GM18517 (cell line): ENCODE measurements around the gene RBBP5.
A peak's percentile ranks its signal among the peaks of the same experiment; 100 is the strongest.
"Not testable (repeated sequence)": the region's sequence is repeated elsewhere in the genome, so short reads cannot be mapped to it uniquely, and the experiment has no call there.

ENCODE experiments used
- ATAC-seq: cut with Tn5 transposase; IDR thresholded peaks from one replicate; pipeline ENCODE4 v1.9.1; 2021; ENCODE audit warnings: mild to moderate bottlenecking, moderate library complexity; ENCODE audit not compliant: unreplicated experiment

The RBBP5 gene, protein sequence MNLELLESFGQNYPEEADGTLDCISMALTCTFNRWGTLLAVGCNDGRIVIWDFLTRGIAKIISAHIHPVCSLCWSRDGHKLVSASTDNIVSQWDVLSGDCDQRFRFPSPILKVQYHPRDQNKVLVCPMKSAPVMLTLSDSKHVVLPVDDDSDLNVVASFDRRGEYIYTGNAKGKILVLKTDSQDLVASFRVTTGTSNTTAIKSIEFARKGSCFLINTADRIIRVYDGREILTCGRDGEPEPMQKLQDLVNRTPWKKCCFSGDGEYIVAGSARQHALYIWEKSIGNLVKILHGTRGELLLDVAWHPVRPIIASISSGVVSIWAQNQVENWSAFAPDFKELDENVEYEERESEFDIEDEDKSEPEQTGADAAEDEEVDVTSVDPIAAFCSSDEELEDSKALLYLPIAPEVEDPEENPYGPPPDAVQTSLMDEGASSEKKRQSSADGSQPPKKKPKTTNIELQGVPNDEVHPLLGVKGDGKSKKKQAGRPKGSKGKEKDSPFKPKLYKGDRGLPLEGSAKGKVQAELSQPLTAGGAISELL

DNA sequence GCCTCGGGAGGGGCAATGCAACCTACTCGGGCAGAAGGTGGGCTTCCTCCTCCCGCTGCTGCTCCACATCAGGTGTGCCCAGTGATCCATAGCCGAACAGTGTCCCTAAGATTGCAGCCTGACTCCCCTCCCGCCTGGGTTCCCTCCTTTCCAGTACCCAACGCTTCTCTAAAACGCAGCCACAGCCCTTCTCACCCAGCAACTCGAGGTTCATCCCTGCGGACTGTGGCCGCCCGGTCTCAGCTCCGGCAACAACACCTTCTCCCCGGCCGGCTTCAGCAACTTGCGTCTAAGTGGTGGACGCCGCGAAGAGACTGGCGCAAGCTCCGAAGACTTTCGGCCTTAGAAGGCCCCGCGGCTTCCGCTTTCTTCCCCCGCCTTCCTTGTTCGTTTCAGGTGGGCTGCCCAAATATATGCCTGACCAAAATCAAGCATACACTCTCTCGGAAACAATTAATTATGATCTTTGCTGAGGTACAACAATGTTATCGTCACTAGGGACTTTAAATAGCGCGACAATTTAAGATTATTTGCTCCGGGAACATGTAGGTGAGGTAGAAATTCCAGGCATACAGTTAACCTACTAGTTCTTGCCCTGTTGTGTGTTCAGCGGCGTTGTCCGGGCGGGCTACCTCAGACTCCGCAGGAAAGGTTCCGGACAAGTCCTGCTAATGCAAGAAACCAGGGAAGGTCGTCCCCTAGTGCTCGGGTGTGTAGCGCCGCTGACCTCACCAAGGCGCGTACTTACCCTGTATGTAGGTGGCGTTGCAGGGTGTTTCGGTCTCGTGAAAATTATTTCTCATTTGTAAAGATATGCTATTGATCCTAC is at the start of gene RBBP5:
Gene RBBP5 (minus strand): TSS at position 319 of the 829 bp plus-strand sequence. CDS start 105 bp downstream, at position 214.
- peak; percentile 92 for ATAC-seq

DNA sequence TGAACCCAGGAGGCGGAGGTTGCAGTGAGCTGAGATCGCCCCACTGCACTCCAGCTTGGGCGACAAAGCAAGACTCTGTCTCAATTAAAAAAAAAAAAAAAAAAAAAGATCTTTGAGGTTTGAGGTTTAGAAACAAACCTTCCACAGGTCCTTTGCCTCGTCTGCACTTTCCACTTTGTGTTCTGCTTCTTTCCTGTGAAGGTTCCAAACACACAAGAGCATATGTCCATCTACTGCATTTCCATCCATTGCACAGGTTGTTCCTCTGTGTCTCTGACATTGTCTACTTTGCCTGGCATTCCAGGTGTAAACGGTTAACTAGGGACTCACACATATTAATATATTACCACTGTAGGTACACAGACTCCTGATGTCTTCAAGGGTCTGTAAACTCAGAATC is 49.6 kb upstream of the RBBP5 start:
- no peak for ATAC-seq

GRCh38 chr1:205170532-205171269 is 48.9 kb upstream of the RBBP5 start:
- ATAC-seq: no peak

GRCh38 chr1:205169248-205169647 is 47.5 kb upstream of the RBBP5 start:
- ATAC-seq: no peak

DNA sequence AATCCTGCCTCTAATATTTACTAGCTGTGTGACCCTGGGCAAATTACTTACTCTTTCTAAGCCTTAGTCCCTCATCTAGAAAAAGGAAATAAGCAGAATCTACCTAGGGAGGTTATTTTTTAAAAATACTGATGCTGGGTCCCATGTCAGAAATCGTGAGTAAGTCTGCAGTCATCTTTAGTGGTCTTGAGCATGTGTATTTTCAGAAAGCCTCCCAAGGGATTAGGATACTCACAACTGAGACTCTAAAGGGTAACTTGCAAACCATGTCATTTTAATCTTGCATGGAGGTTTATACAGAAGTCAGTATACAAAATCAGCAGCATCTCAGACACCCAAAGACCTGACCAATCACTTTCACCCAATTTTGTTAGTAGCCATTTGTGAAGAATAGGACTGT is 46.5 kb upstream of the RBBP5 start:
- no peak for ATAC-seq

- no peak for ATAC-seq
These were observed 40.5 kb upstream of the RBBP5 start for GRCh38 chr1:205162301-205162700.

GRCh38 chr1:205161076-205161475 is 39.3 kb upstream of the RBBP5 start:
- ATAC-seq: no peak

- ATAC-seq: no peak
These were observed 36.4 kb upstream of the RBBP5 start for GRCh38 chr1:205158048-205158616.

GRCh38 chr1:205155665-205156377 is 34.0 kb upstream of the RBBP5 start:
- ATAC-seq: not testable (repeated sequence)

- ATAC-seq: no peak
These were observed 30.7 kb upstream of the RBBP5 start for GRCh38 chr1:205152505-205152904.

DNA sequence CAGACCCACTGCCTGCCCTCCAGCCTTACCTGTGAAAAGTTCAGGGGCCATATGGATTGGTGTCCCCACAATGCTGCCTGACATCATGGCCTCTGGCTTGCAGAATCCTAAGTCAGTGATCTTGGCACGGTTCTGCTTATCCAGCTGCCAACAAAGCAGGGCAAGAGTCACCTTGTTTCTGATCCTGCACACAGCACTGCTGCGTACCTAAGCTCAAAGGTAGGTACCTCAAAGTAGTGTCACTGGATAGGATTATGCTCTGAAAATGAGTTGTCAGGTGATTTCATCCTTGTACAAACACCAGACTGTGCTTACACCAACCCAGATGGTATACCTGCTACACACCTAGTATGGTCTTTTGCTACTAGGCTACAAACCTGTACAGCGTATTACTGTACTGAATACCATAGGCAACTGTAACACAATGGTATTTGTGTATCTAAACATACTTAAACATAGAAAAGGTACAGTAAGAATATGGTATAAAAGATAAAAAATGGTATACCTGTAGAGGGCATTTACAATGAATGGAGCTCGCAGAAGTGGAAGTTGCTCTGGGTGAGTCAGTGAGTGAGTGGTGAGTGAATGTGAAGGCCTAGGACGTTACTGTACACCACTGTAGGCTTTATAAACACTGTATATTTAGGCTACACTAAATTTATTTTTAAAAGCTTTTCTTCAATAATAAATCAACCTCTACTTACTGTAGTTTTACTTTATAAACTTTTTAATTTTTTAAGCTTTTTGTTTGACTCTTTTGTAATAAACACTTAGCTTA is 29.1 kb upstream of the RBBP5 start:
- no peak for ATAC-seq

- no peak for ATAC-seq
These were observed 25.5 kb upstream of the RBBP5 start for GRCh38 chr1:205147191-205147835.

GRCh38 chr1:205144751-205145150 is 23.0 kb upstream of the RBBP5 start:
- no peak for ATAC-seq

GRCh38 chr1:205144046-205144720 is 22.4 kb upstream of the RBBP5 start:
- ATAC-seq: no peak

GRCh38 chr1:205142102-205142469 is 20.3 kb upstream of the RBBP5 start:
- ATAC-seq: no peak

DNA sequence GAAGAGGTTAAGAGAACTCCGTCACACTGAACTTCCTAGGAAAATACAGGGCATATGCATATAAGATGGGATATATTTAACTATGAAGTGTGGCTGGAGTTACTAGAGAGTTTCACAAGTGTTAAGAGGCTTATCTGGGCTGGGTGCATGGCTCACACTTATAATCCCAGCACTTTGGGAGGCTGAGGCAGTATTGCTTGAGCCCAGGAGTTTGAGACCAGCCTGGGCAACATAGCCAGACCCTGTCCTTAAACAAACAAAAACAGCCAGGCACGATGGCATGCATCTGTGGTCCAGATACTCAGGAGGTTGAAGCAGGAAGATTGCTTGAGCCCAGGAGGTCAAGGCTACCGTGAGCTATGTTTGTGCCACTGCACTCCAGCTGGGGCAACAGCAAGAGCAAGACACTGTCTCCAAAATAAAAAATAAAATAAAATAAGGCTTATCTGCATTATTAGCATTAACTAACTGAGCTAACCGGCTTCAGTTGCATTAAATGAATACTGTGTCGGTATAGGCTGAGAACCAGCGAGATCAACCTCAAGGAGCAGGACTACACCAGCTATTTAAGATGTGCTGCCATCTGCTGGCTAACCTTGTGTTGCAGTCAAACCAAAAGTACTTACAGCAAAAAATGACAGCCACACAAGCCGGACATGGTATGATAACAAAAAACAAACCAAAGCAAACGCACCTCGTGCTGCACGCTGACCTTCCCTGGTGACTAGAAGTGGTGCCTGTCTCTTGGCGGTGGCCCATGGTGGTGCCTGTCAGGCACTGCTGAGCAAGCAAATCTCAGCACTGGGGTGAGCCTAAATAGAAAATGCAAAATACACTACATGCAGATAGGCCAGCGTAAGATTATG is 19.7 kb upstream of the RBBP5 start:
- no peak for ATAC-seq

DNA sequence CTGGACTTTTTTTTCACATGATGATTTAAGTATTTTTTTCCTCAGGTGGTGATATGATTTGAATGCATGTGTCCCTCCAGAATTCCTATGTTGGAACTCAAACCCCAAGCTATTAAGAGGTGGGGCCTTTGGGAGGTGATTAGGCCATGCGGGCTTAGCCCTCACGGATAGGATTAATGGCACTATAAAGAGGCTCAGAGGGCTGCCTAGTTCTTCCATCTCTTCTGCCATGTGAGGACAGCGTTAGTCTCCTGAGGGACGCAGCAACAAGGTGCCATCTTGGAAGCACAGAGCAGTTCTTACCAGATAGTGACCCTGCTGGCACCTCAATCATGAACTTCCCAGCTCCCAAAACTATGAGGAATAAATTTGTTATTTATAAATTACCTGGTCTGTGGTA is 18.3 kb upstream of the RBBP5 start:
- no peak for ATAC-seq
